DND-41 (cell line): Measurements from ENCODE around the gene MYOM3.

Experiments
- ATAC-seq: fragments of 200-7000 bp; cut with Tn5 transposase; 3 replicates; pipeline ENCODE4 v1.9.1; 2021; ENCODE audit warnings: low read depth; ENCODE audit not compliant: insufficient read depth
- DNase-seq: peaks from one replicate; pipeline ENCODE4 v3.0.0-alpha.2; 2020
- H2AFZ ChIP-seq: 2 replicates; pipeline ENCODE4 v1.6.0; 2012; ENCODE audit warnings: low read depth, low read length
- H3K27ac ChIP-seq: 2 replicates; pipeline ENCODE4 v1.5.1; 2012; ENCODE audit warnings: low read length, inconsistent platforms
- H3K27me3 ChIP-seq: fragments of 200-600 bp; sonication (generic); 2 replicates; pipeline ENCODE4 v1.6.0; 2012; ENCODE audit warnings: low read length, mild to moderate bottlenecking, inconsistent platforms; ENCODE audit not compliant: insufficient read depth, poor library complexity
- H3K36me3 ChIP-seq: 2 replicates; pipeline ENCODE4 v1.5.1; 2012; ENCODE audit warnings: low read length, inconsistent platforms; ENCODE audit not compliant: insufficient read depth
- H3K4me1 ChIP-seq: 2 replicates; pipeline ENCODE4 v1.5.1; 2012; ENCODE audit warnings: mild to moderate bottlenecking, low read length; ENCODE audit not compliant: insufficient read depth
- H3K4me2 ChIP-seq: 2 replicates; pipeline ENCODE4 v1.6.0; 2012; ENCODE audit warnings: mild to moderate bottlenecking, moderate library complexity, low read length, inconsistent platforms; ENCODE audit not compliant: insufficient read depth
- H3K4me3 ChIP-seq, 2 experiments: fragments of 200-600 bp in 1 of 2; shearing (Covaris generic) in 1 of 2; 2 replicates each; pipeline ENCODE4 v1.5.1; 2012 to 2016; ENCODE audit warnings: inconsistent platforms in 2 of 2, low read length in 2 of 2, mild to moderate bottlenecking in 2 of 2, low read depth in 1 of 2, moderate library complexity in 1 of 2
- H3K79me2 ChIP-seq: 2 replicates; pipeline ENCODE4 v1.6.0; 2012; ENCODE audit warnings: low read length, inconsistent platforms; ENCODE audit not compliant: insufficient read depth
- H3K9ac ChIP-seq: 2 replicates; pipeline ENCODE4 v1.6.0; 2012; ENCODE audit warnings: low read depth, mild to moderate bottlenecking, inconsistent platforms, low read length, moderate library complexity
- H3K9me3 ChIP-seq: 2 replicates; pipeline ENCODE4 v1.5.1; 2012; ENCODE audit warnings: low read length, moderate library complexity, mild to moderate bottlenecking, inconsistent platforms; ENCODE audit not compliant: insufficient read depth, severe bottlenecking
- H4K20me1 ChIP-seq: 2 replicates; pipeline ENCODE4 v1.6.0; 2012; ENCODE audit warnings: low read length; ENCODE audit not compliant: insufficient read depth
- EZH2 ChIP-seq: IDR thresholded peaks from 3 replicates; pipeline ENCODE4 v1.6.1; 2012; ENCODE audit warnings: borderline replicate concordance, low read depth, mild to moderate bottlenecking, moderate library complexity, low read length, inconsistent platforms; ENCODE audit not compliant: severe bottlenecking
- TF ChIP-seq, protein P1 (sequence below): IDR thresholded peaks from 2 replicates; pipeline ENCODE4 v1.5.1; 2012; ENCODE audit warnings: borderline replicate concordance, low read length, moderate library complexity, mild to moderate bottlenecking; ENCODE audit not compliant: poor library complexity, severe bottlenecking; ENCODE audit errors: extremely low read depth

Gene MYOM3

DNA sequence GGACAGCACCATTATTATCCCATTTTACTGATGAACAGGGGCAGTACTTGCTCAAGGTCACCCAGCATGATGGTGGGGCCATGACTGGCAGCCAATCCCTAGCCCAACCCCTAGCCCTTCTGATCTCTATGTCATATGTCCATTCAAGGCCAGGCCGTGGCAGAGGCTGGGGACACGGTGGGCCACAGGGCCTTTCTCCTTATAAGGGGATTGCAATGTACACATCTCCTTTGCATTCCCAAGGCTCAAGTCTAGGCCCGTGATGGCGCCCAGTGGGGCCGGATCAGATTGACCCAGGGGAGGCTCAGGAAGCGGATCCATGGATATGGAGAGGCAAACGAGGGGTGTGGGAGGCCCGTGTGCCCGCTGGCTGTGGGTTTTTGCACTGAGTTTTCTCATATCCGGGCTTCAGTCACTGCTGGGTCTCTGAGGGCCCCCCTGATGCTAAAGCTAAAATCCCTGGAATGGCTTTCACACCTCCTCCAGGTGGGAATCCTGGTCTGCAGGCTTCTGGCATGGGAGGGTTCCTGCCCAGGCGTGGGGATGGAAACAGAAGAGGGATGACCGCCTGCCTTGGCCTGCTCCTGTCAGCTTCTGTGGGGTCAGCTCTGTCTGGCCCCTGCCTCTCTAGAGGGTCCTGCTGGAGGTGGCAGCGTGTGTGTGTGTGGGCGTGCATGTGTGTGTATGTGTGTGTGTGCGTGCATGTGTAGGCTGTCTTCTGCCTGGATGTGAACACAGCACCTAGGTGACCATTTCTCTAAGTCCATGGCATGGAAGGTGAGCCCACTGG is 2.1 kb downstream of the MYOM3 start:
- Histone ChIP-seq H4K20me1 (no peaks in the 10 kb centered on the region; the same call in 1 of the 2 replicates), H3K4me3 (no peak overlapping the region), H2AFZ (no peak overlapping the region), H3K36me3 (no peaks in the 10 kb centered on the region), H3K9ac (no peak overlapping the region), H3K79me2 (no peaks in the 10 kb centered on the region), H3K27ac (no peak overlapping the region), H3K4me2 (no peak overlapping the region), H3K9me3 (no peaks in the 10 kb centered on the region), H3K4me1 (no peaks in the 10 kb centered on the region), H3K27me3 (peaks cover 25% of the 10 kb centered on the region)
- DNase-seq (no peak), ATAC-seq (no peak)
- TF ChIP-seq EZH2: no peak
- TF ChIP-seq, protein P1, sequence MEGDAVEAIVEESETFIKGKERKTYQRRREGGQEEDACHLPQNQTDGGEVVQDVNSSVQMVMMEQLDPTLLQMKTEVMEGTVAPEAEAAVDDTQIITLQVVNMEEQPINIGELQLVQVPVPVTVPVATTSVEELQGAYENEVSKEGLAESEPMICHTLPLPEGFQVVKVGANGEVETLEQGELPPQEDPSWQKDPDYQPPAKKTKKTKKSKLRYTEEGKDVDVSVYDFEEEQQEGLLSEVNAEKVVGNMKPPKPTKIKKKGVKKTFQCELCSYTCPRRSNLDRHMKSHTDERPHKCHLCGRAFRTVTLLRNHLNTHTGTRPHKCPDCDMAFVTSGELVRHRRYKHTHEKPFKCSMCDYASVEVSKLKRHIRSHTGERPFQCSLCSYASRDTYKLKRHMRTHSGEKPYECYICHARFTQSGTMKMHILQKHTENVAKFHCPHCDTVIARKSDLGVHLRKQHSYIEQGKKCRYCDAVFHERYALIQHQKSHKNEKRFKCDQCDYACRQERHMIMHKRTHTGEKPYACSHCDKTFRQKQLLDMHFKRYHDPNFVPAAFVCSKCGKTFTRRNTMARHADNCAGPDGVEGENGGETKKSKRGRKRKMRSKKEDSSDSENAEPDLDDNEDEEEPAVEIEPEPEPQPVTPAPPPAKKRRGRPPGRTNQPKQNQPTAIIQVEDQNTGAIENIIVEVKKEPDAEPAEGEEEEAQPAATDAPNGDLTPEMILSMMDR: no peak

DNA sequence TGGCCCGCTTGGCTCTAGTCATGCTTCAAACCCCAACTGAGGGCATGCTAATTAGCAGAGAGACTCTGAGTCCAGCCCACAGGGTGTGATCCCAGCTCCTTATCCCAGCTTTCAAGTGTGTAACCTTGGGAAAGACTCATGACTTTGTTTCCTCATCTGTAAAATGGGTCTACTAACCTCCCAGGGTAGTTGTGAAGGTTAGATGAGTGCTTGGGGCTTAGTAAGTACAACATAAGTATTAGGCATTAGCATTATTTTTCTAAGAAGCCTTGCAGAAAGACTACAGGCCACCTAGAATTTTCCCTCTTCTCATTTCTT is 2.8 kb downstream of the MYOM3 start:
- Histone ChIP-seq H3K9me3 (no peaks in the 10 kb centered on the region), H3K27me3 (peaks cover 24% of the 10 kb centered on the region), H3K27ac (no peak overlapping the region), H3K4me3 (no peak overlapping the region), H2AFZ (no peak overlapping the region), H3K4me2 (no peak overlapping the region), H4K20me1 (no peaks in the 10 kb centered on the region; the same call in 1 of the 2 replicates), H3K9ac (no peak overlapping the region), H3K36me3 (no peaks in the 10 kb centered on the region), H3K4me1 (no peaks in the 10 kb centered on the region), H3K79me2 (no peaks in the 10 kb centered on the region)
- ATAC-seq (no peak), DNase-seq (no peak)
- no peak for TF ChIP-seq EZH2
- TF ChIP-seq, protein P1: no peak

DNA sequence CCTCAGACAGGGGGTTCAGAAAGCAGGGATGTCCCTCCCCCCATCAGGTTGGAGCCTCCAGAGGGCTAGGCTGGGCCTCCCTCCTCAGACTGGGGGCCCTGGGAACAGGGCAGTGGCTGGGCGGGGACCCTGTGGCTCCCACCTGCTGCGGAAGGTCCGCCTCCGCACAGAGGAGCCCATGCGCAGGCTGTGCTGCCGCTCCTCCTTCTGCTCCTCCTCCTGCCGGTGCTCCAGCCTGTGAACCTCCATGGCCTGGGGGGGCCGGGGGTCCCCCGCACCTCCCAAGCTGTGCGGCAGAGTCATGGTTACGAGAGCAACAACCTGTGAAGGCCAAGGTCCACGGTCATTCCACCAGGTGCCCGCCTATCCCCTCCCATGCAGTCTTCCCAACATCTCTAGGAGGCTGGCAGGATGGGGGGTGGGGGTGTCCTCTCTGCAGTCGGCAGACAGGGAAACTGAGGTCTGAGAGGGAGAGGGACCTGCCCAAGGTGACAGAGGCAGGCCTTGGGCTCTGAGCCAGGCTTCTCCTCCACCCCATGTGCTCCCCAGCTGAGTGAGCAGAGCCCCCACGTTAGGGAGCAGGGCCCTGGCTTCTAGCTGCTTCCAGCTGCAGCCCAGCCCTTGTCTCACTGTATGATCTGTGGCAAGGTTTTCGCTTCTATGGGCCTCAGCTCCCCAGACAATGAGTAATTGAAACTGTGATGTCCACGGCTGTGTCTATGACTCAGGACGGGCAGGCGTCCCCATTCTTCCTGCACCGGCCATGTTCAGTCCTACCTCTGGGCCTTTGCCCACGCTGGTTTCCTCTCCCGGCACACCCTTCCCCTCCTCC is 3.4 kb downstream of the MYOM3 start:
- Histone ChIP-seq H2AFZ (no peak overlapping the region), H3K4me2 (no peak overlapping the region), H3K4me1 (no peaks in the 10 kb centered on the region), H3K4me3 (no peak overlapping the region), H4K20me1 (no peaks in the 10 kb centered on the region; the same call in 1 of the 2 replicates), H3K9ac (no peak overlapping the region), H3K27me3 (peaks cover 25% of the 10 kb centered on the region), H3K9me3 (no peaks in the 10 kb centered on the region), H3K36me3 (no peaks in the 10 kb centered on the region), H3K79me2 (no peaks in the 10 kb centered on the region), H3K27ac (no peak overlapping the region)
- TF ChIP-seq, protein P1: no peak
- no peak for TF ChIP-seq EZH2
- ATAC-seq (no peak), DNase-seq (no peak)
